AG10803 (cell line): ENCODE measurements around the gene CD226.
"Not testable (repeated sequence)": the region's sequence is repeated elsewhere in the genome, so short reads cannot be mapped to it uniquely, and the experiment has no call there.

ENCODE experiments used
- DNase-seq: peaks from one replicate; pipeline ENCODE4 v3.0.0; 2010; ENCODE audit warnings: low read depth
- H3K4me3 ChIP-seq: 2 replicates; pipeline ENCODE4 v1.5.1; 2011; ENCODE audit warnings: mild to moderate bottlenecking, low read length, control low read depth
- TF ChIP-seq, protein P1 (sequence below): conservative IDR thresholded peaks from 2 replicates; pipeline ENCODE4 v1.5.1; 2011; ENCODE audit warnings: mild to moderate bottlenecking, low read length, control low read depth, inconsistent platforms

The CD226 gene

DNA sequence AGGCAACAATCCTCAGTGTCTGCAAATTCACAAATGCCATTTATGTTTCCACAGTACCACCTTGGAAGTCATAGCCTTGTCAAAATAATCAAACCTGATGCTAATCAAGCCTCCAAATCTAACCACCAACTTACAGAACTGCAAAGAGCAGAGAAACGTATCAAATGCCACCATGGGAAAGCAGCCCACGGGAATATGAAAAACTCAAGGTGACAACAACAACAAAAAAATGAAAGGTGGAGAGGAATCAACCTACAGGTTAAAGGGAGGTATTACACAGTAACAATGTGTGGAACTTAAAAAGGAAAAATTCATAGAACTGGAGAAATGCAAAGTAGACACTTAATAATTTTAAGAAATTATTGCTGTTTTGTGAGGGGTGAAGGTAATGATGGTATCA is 46.7 kb downstream of the CD226 start:
- no peak for DNase-seq
- TF ChIP-seq, protein P1, sequence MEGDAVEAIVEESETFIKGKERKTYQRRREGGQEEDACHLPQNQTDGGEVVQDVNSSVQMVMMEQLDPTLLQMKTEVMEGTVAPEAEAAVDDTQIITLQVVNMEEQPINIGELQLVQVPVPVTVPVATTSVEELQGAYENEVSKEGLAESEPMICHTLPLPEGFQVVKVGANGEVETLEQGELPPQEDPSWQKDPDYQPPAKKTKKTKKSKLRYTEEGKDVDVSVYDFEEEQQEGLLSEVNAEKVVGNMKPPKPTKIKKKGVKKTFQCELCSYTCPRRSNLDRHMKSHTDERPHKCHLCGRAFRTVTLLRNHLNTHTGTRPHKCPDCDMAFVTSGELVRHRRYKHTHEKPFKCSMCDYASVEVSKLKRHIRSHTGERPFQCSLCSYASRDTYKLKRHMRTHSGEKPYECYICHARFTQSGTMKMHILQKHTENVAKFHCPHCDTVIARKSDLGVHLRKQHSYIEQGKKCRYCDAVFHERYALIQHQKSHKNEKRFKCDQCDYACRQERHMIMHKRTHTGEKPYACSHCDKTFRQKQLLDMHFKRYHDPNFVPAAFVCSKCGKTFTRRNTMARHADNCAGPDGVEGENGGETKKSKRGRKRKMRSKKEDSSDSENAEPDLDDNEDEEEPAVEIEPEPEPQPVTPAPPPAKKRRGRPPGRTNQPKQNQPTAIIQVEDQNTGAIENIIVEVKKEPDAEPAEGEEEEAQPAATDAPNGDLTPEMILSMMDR = no peak; the same call in 1 of the 2 replicates
- H3K4me3 ChIP-seq = no peak overlapping the region

DNA sequence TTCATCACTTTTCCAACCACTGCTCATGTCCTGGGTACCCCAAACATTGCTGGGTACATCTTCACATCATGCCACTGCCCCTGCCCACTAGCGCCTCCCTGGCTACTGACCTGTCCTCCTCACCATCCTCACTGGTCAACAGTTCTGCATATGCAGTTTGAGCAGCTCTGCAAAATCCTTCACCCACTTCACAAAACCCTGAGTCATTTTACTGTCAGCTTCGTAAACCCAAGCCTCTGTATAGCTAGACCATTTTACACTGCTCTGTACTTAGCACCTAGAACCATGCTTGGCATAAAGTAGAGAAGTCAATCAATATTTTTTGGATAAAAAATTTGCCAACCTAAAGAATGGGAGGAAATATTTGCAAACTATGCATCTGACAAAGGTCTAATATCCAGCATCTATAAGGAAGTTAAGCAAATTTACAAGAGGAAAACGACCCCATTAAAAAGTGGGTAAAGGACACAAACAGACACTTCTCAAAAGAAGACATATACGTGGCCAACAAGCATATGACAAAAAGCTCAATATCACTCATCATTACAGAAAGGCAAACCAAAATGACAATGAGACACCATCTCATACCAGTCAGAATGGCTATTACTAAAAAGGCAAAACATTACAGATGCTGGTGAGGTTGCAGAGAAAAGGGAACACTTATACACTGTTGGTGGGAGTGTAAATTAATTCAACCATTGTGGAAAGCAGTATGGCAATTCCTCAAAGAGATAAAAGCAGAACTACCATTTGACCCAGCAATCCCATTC is 48.3 kb downstream of the CD226 start:
- not testable (repeated sequence) for H3K4me3 ChIP-seq, DNase-seq

DNA sequence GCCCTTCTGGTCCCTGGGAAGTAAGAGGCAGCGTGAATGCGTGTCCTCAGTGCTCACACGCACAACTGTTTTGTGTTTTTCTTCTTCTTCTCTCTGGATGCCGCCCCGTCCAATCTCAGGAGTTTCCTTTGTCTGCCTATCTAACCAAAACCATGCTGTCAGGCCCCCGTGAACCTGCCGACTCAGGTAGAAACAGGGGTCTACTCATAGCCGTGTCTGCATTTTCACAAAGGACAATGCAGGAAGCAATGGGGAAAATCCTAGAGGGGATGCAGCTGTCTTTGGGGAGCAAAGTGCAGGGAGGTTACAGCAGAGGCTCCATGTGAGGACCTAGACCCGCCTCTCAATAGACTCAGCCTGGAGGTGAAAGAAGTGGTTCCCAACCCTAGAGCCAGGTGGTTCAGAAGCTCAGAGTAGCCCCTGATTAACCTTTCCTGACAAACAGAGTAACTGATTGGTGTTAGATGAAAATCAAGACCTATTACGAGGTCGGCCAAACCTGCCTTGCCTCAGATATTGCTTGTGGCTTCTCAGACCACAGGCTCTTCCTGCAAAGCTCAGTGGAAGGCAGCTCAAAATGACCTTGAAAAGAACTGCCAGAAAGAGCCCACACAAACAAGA is 49.3 kb downstream of the CD226 start:
- H3K4me3 ChIP-seq = no peak overlapping the region
- no peak for DNase-seq

DNA sequence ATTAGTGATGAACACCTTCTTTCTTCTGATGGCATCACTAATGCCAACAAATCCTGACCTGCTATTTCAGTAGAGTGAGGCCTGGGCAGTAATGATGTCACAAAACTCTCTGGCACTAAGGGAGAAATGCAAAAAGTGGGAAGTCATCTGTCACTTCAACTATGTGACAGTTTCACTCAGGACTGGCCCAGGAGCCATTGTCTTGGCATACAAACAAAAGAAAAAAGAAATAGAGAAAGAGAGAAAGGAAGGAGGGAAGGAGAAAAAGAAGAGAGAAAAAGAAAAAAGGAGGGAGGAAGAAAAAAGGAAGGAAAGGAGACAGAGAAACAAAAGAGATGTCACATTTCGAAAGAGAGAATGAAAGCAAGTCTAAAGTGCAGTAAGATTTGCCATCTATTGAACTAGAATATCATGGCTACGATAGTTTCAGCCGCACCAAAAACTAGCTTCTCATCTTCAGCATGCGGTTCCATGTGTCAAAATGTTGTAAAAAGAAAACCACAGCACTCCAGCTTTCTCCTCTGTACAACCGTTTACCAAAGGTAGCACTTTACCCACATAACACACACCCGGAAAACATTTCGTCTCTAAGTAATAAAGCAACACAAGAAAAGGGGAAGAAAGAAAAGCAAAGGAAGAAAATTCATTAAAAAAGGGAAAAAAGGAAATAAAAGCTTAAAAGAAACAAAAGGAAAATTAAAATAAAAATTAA is 50.1 kb downstream of the CD226 start:
- DNase-seq = no peak
- no peak overlapping the region for H3K4me3 ChIP-seq
- TF ChIP-seq, protein P1 = no peak

More for the DNA sequence above, 49.3 kb downstream of the CD226 start:
- TF ChIP-seq, protein P1 = no peak

DNA sequence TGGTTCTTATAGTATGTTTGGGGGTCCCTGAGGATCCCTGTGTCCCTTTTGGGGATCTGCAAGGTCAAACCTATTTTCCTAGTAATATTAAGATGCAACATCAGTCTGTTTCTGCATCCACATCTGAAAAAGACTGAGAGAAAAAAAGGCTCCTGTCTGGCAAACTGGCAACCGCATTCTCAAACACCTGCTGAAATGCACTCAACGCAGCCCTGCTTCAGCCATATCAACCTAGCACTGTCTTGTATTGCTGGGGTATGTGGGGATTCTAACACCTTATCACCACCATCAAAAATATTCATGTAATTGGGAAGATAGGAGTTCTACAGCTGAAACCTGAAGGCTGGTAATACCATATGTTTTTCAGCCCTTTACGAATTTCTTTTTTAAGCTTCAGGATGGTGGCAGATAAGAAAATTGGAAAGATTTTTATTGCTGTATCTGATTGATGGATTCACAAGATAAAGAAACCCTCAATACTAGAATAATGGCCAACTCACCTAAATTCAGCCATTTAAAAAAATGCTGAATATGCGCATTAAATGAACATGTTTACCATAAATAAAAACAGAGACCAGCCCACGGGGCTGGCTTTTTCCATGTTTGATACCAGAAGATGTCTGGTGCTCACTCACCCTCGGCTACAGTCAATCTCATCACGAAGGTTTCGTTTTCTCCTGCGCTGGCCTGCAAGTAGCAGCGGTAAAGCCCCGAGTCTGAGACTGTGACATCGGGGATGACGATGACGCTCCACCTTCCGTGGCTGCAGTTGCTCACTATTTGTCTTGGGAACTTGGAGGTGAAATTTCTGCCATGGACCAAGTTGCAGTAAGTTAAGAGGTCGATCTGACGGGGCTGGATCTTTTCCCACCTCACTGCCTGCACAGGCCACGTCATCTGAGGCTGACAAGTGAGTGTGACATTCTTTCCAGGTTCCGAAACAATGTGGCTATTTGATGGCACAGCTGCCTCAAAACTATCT is 52.3 kb downstream of the CD226 start:
- no peak for DNase-seq
- TF ChIP-seq, protein P1 = no peak
- no peak overlapping the region for H3K4me3 ChIP-seq

DNA sequence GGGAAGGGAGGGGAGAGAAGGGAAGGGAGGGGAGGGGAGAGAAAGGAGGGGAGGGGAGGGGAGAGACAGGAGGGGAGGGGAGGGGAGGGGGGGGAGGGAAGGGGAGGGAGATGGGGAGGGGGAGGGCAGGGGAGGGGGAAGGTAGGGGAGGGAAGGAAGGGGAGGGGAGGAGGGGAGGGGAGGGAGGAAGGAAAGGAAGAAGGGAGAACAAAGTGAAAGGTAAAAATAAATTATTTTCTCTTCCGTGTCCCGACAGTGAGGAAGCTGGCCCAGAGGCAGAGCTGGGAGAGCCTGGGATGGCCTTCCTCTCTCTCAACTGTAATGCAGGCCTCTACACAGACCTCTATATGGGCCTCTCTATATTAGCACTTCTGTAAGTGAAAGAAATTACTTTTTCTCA is 53.2 kb downstream of the CD226 start:
- TF ChIP-seq, protein P1 = no peak
- H3K4me3 ChIP-seq = no peak overlapping the region
- no peak for DNase-seq

DNA sequence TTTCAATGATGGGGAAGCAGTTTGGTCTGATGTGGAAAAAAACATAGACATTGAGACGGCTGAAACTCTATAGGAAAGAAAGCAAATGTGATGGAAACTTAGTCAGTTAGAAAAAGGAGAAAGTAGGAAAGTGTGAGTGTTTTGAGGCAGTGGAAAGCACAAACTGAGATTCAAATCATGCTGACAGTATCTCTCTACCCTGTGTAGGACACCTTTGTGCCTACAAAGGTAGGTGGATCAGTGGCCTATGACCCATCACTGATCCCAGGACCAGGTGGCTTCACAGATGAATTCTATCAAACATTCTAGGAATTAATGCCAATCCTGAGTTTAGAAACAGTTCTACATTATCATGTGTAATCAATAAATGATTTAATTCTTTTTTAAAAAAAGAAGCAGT is 57.1 kb downstream of the CD226 start:
- H3K4me3 ChIP-seq = no peak overlapping the region
- TF ChIP-seq, protein P1 = no peak
- DNase-seq = no peak
